ENCODE results near the gene PARL.

DNA sequence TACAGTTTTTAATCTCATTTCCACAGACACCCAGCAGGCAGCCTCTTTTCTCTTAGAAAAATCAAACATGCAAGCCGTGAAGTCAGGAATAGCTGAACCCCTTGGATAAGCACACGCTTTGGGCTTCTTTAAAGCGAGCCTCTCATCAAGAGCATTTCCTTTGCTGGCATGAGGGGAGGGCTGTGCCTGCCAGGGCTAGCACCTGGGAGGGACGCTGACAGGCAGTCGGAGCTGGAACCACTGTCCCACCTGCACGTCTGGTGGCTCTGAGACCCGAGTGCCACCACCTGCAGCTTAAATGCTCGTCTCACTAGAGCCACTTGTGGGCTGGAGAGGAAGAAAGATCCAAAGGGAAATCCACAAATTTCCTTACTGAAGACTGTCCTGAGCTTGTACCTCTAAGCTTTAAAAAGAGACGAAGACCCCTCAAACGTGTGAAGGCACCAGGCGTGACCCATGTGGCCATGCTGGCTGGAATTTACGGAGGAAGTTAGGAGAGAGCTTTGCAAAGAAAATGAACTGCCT, 68.7 kb downstream of the PARL start:
- no peak for TF ChIP-seq POLR2A (IDR thresholded peaks at IDR 0.05)
- TF ChIP-seq, protein P1, sequence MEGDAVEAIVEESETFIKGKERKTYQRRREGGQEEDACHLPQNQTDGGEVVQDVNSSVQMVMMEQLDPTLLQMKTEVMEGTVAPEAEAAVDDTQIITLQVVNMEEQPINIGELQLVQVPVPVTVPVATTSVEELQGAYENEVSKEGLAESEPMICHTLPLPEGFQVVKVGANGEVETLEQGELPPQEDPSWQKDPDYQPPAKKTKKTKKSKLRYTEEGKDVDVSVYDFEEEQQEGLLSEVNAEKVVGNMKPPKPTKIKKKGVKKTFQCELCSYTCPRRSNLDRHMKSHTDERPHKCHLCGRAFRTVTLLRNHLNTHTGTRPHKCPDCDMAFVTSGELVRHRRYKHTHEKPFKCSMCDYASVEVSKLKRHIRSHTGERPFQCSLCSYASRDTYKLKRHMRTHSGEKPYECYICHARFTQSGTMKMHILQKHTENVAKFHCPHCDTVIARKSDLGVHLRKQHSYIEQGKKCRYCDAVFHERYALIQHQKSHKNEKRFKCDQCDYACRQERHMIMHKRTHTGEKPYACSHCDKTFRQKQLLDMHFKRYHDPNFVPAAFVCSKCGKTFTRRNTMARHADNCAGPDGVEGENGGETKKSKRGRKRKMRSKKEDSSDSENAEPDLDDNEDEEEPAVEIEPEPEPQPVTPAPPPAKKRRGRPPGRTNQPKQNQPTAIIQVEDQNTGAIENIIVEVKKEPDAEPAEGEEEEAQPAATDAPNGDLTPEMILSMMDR (IDR thresholded peaks at IDR 0.05): no peak
- no peak for TF ChIP-seq POLR2AphosphoS5 (IDR thresholded peaks at IDR 0.05)
